DND-41 (cell line): Measurements from ENCODE around the gene CES3.

Source experiments
- CTCF ChIP-seq: IDR thresholded peaks from 2 replicates; pipeline ENCODE4 v1.5.1; 2012; ENCODE audit warnings: borderline replicate concordance, low read length, moderate library complexity, mild to moderate bottlenecking; ENCODE audit not compliant: poor library complexity, severe bottlenecking; ENCODE audit errors: extremely low read depth
- EZH2 ChIP-seq: IDR thresholded peaks from 3 replicates; pipeline ENCODE4 v1.6.1; 2012; ENCODE audit warnings: borderline replicate concordance, low read depth, mild to moderate bottlenecking, moderate library complexity, low read length, inconsistent platforms; ENCODE audit not compliant: severe bottlenecking

DNA sequence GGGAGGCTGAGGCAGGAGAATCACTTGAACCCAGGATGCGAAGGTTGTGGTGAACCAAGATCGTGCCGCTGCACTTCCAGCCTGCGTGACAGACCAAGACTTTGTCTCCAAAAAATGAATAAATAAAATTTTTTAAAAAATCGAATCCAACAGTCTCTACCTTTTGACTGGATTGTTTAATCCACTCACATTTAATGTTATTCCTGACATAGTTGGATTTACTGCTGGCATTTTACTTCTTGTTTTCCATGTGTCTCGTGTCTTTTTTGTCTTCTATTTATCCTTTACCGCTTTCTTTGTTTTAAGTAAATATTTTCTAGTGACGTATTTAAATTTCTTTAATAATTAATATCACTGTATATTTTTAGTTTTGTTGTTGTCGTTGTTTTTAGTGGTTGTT, 22.0 kb downstream of the CES3 start:
- no peak for TF ChIP-seq CTCF
- TF ChIP-seq EZH2, result no peak
